Loucy (cell line): ENCODE results near the gene PDXK.

Source experiments
- EZH2phosphoT487 ChIP-seq: fragments of 200-600 bp; IDR thresholded peaks from 2 replicates; pipeline ENCODE4 v1.6.1; 2018; ENCODE audit warnings: antibody characterized with exemption, mild to moderate bottlenecking, moderate library complexity, borderline replicate concordance
- TF ChIP-seq, protein P1 (sequence below): fragments of 200-600 bp; sonication (generic); conservative IDR thresholded peaks from 2 replicates; pipeline ENCODE4 v1.5.1; 2014; ENCODE audit warnings: mild to moderate bottlenecking, antibody characterized with exemption, low read length

- TF ChIP-seq, protein P1, sequence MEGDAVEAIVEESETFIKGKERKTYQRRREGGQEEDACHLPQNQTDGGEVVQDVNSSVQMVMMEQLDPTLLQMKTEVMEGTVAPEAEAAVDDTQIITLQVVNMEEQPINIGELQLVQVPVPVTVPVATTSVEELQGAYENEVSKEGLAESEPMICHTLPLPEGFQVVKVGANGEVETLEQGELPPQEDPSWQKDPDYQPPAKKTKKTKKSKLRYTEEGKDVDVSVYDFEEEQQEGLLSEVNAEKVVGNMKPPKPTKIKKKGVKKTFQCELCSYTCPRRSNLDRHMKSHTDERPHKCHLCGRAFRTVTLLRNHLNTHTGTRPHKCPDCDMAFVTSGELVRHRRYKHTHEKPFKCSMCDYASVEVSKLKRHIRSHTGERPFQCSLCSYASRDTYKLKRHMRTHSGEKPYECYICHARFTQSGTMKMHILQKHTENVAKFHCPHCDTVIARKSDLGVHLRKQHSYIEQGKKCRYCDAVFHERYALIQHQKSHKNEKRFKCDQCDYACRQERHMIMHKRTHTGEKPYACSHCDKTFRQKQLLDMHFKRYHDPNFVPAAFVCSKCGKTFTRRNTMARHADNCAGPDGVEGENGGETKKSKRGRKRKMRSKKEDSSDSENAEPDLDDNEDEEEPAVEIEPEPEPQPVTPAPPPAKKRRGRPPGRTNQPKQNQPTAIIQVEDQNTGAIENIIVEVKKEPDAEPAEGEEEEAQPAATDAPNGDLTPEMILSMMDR: no peak
- no peak for TF ChIP-seq EZH2phosphoT487
These were observed 16.5 kb downstream of the PDXK start for GRCh38 chr21:43735236-43736091.
